Measurements from ENCODE around the gene MARVELD1. TPM values are rescaled to one million over a fixed set of nuclear protein-coding genes. Genes with fewer than 3 reads are reported as not detected.
A peak's percentile ranks its signal among the peaks of the same experiment; 100 is the strongest.

The MARVELD1 gene
- total and polyA plus RNA-seq, 2 experiments from 2014 or later = 29.5 to 53.1 TPM

DNA sequence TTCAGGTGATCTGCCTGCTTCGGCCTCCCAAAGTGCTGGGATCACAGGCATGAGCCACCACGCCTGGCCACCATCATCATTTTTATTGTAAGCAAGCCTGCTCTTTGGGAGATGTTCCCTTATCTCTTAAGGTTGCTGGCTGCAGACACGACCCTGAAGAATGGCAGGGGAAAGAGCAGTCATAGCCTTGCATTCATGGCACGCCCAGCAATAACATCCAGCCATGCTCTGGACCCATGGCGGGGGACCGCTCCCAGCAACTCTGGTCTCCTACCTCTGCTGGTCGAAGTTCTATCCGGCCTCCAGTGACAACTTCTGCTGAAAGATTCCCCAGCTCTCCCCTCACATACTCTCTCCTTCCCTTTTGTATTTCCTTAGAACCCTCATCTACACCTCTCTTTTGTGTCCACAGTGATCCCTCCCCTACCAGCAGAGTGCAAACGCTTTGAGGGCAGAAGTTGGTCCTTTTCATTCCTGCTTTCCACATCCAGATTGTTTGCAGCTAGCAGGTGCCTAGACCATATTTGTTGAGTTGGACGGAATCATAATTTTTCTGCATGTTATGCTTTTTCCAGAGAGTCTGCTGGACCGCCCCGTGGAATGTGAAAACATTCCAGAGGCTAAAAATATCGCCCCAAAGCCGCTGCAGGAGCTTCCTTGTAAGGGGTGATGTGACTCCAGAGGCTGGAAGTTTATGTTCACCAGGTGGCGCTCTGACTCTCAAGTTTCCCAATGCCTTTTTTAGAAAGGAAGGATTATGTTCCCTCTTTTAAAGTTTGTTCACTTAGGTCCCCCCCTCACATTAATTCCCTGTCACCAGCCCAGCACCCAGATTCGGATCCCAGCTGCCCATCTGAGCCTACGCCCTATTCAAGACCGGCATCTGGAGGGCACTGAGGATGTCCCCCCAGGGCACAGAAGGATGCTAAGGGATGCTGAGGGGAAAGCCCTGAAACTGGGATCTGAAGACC, 4.3 kb upstream of the MARVELD1 start:
- H2AFZ ChIP-seq = no peak overlapping the region
- TF ChIP-seq EZH2phosphoT487 (IDR thresholded peaks at IDR 0.05; ENCODE audit: low read depth, severe bottlenecking, unreplicated experiment) (no peak), EZH2 (IDR thresholded peaks at IDR 0.05; ENCODE audit: borderline replicate concordance) (no peak)
- TF ChIP-seq, protein P1, sequence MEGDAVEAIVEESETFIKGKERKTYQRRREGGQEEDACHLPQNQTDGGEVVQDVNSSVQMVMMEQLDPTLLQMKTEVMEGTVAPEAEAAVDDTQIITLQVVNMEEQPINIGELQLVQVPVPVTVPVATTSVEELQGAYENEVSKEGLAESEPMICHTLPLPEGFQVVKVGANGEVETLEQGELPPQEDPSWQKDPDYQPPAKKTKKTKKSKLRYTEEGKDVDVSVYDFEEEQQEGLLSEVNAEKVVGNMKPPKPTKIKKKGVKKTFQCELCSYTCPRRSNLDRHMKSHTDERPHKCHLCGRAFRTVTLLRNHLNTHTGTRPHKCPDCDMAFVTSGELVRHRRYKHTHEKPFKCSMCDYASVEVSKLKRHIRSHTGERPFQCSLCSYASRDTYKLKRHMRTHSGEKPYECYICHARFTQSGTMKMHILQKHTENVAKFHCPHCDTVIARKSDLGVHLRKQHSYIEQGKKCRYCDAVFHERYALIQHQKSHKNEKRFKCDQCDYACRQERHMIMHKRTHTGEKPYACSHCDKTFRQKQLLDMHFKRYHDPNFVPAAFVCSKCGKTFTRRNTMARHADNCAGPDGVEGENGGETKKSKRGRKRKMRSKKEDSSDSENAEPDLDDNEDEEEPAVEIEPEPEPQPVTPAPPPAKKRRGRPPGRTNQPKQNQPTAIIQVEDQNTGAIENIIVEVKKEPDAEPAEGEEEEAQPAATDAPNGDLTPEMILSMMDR (IDR thresholded peaks at IDR 0.05; ENCODE audit: poor library complexity) = peak; percentile 72

DNA sequence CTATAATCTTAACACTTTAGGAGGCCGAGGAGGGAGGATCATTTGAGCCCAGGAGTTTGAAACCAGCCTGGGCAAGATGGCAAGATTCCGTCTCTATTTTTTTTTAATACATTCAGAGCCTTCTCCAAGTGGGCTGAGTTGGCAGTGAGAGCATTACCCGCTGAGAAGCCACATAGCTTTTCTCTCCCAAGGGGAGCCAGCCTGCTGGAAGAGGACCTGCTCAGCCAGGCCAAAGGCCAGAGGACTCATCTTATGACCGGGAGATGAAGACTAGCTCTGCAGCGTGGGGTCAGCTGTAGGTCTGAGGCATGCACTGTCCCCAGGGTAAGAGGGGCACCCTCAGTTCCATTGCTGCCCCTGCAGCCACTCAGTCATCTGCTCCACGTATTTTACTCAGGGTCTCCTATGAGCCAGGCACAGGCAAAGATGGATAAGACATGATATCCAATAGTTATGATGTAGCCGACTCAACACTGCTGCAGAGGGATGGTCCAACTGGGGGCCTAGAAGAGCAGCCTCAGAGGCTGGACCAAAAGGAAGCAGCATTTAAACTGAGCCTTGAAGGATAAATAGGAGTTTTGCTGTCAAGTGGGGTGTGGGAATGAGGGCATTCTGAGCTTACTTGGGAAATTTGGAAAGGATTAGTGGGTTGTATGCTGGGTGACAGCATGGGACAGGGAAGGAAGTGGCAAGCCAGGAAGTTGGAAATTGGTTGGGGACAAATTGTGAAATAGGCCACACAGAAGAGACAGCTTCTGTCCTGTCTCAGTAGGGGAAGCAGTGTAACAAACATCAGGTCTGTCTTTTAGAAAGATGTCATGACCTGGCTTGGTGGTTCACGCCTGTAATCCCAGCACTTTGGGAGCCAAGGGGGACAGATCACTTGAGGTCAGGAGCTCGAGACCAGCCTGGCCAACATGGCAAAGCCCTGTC, 1.6 kb upstream of the MARVELD1 start:
- H3K27ac ChIP-seq = no peak overlapping the region
- WGBS (ENCODE audit: low lambda C conversion rate, missing lambda C conversion rate) = 93% methylated on average over 9 of the region's 9 CpGs
- DNase-seq (ENCODE audit: low spot score) = no peak
- peaks cover 24% of the 10 kb centered on the region for H3K4me1 ChIP-seq (ENCODE audit: insufficient read depth)
- H3K9me3 ChIP-seq (ENCODE audit: low read depth) = no peaks in the 10 kb centered on the region
- no peak overlapping the region for H3K4me2 ChIP-seq
- H3K79me2 ChIP-seq = peaks cover 20% of the 10 kb centered on the region
- H3K27me3 ChIP-seq = no peaks in the 10 kb centered on the region
- no peaks in the 10 kb centered on the region for H4K20me1 ChIP-seq (ENCODE audit: insufficient read depth, poor library complexity, severe bottlenecking)
- no peaks in the 10 kb centered on the region for H3K9me2 ChIP-seq (replicated peaks; ENCODE audit: insufficient read depth)
- H3K4me3 ChIP-seq = no peak overlapping the region
- H2AFZ ChIP-seq = no peak overlapping the region
- TF ChIP-seq EZH2 (IDR thresholded peaks at IDR 0.05; ENCODE audit: borderline replicate concordance) (no peak), EZH2phosphoT487 (IDR thresholded peaks at IDR 0.05; ENCODE audit: low read depth, severe bottlenecking, unreplicated experiment) (no peak)
- TF ChIP-seq, protein P1 (IDR thresholded peaks at IDR 0.05; ENCODE audit: poor library complexity) = no peak
- H3K36me3 ChIP-seq (replicated peaks; ENCODE audit: insufficient read depth, low read depth) = no peaks in the 10 kb centered on the region

More for the DNA sequence above, 4.3 kb upstream of the MARVELD1 start:
- Histone ChIP-seq H3K27me3 (no peaks in the 10 kb centered on the region), H3K4me3 (no peak overlapping the region), H3K27ac (peak overlapping the region; percentile 7), H3K4me2 (no peak overlapping the region), H3K9me2 (replicated peaks; ENCODE audit: insufficient read depth) (no peaks in the 10 kb centered on the region), H4K20me1 (ENCODE audit: insufficient read depth, poor library complexity, severe bottlenecking) (no peaks in the 10 kb centered on the region), H3K36me3 (replicated peaks; ENCODE audit: insufficient read depth, low read depth) (no peaks in the 10 kb centered on the region), H3K4me1 (ENCODE audit: insufficient read depth) (peaks cover 6% of the 10 kb centered on the region), H3K9me3 (ENCODE audit: low read depth) (no peaks in the 10 kb centered on the region), H3K79me2 (no peaks in the 10 kb centered on the region)
- DNase-seq (ENCODE audit: low spot score) = peak; percentile 80
- 42% methylated on average over 18 of the region's 18 CpGs for WGBS (ENCODE audit: low lambda C conversion rate, missing lambda C conversion rate)

DNA sequence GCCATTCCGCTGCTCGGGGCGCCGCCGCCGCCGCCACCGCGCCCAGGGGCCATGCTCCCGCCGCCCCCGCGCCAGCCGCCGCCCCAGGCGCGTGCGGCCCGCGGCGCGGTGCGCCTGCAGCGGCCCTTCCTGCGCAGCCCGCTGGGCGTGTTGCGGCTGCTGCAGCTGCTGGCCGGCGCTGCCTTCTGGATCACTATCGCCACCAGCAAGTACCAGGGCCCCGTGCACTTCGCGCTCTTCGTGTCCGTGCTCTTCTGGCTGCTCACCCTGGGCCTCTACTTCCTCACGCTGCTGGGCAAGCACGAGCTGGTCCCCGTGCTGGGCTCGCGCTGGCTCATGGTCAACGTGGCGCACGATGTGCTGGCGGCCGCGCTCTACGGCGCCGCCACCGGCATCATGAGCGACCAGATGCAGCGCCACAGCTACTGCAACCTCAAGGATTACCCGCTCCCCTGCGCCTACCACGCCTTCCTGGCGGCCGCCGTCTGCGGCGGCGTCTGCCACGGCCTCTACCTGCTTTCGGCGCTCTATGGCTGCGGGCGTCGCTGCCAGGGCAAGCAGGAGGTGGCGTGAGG, 383 bp downstream of the MARVELD1 start:
- H3K27ac ChIP-seq = peak overlapping the region; percentile 97
- no peaks in the 10 kb centered on the region for H3K9me3 ChIP-seq (ENCODE audit: low read depth)
- peak overlapping the region; percentile 76 for H3K4me3 ChIP-seq
- H4K20me1 ChIP-seq (ENCODE audit: insufficient read depth, poor library complexity, severe bottlenecking) = no peaks in the 10 kb centered on the region
- TF ChIP-seq, protein P1 (IDR thresholded peaks at IDR 0.05; ENCODE audit: poor library complexity) = peak; percentile 17
- TF ChIP-seq EZH2 (IDR thresholded peaks at IDR 0.05; ENCODE audit: borderline replicate concordance) (no peak), EZH2phosphoT487 (IDR thresholded peaks at IDR 0.05; ENCODE audit: low read depth, severe bottlenecking, unreplicated experiment) (no peak)
- H3K27me3 ChIP-seq = no peaks in the 10 kb centered on the region
- H3K79me2 ChIP-seq = peaks cover 28% of the 10 kb centered on the region
- no peaks in the 10 kb centered on the region for H3K36me3 ChIP-seq (replicated peaks; ENCODE audit: insufficient read depth, low read depth)
- H3K4me1 ChIP-seq (ENCODE audit: insufficient read depth) = peaks cover 34% of the 10 kb centered on the region
- peak overlapping the region; percentile 64 for H2AFZ ChIP-seq
- H3K4me2 ChIP-seq = peak overlapping the region; percentile 87
- 1% methylated on average over 47 of the region's 69 CpGs for WGBS (ENCODE audit: low lambda C conversion rate, missing lambda C conversion rate)
- DNase-seq (ENCODE audit: low spot score) = peak; percentile 88
- no peaks in the 10 kb centered on the region for H3K9me2 ChIP-seq (replicated peaks; ENCODE audit: insufficient read depth)

Measured in hepatocyte (in vitro differentiated cells).